ENCODE measurements around the gene TBC1D24.

The TBC1D24 gene

DNA sequence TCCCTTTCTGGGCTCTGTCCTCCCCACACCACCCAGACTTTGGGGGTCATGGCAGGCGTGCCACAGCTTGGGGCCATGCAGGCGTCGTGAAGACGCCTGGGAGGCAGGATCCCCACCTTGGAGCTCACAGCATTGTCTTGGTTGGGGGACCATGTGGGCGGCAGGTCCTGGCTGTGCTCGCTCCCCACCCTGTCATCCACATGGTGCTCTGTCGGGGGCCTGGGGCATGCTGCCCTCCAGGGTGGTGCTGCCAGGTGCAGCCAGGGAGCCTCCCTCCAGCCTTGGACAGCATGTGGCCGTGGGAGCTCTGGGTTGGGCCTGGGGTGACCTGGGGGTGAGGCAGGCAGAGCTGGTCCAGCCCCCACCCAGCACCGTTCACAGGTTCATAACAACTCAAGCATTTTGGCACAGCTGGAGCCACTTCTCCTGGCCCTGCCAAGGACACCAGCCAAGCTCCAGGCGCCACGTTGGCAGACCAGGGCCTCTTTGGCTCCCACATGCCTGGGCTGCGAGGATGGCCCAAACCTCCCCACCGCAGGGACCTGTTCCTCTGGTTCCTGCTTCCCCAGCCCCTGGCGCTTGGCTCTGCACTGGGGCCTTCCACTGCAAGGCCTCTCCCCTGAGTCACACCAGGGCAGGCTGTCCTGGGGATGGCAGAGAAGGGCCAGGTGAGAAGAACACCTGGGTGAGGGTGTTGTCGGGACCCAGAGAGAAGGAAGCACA is 23.8 kb downstream of the TBC1D24 start:
- DNase-seq (ENCODE audit: low spot score), result no peak
- FAIRE-seq, result no peak

DNA sequence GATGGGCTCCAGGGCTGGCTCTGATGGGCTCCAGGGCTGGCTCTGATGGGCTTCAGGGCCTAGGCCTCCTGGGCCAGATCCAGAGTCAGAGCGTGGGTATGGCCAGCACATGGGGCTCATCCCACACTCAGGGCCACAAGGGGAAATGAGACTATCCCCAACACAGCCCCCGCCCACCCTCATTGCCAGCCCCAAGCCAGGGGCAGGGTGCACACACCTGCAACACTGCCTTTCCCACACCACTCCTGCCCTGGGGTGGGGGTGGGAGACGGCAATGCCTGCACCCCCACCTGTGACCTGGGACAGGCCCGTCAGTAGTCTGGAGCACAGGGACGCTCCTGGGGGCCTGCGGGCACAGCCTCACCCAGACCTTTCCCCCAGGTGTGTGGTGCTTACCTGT is 24.5 kb downstream of the TBC1D24 start:
- FAIRE-seq, result no peak
- DNase-seq (ENCODE audit: low spot score), result no peak

DNA sequence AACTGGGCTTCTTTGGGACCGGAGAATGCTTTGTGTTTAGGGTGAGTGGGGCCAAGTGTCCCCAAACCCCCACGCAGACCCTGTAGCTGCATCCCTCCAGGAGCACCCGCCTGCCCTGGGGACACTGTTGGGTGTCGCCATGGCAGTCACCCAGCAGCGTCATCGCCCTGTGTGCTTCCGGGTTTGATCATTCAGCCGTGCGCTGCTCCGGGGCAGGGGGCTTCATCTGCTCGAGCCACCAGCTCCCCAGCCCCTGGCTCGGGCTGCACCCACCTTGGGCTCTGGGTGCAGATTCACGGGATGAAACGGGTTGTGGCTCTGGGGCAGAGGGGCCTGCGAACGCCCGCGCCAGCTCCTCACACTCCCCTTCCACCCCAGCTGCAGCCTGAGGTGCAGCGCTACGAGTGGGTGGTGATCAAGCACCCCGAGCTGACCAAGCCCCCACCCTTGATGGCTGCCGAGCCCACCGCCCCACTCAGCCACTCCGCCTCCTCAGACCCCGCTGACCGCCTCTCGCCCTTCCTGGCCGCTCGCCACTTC is 25.0 kb downstream of the TBC1D24 start:
- FAIRE-seq, result no peak

DNA sequence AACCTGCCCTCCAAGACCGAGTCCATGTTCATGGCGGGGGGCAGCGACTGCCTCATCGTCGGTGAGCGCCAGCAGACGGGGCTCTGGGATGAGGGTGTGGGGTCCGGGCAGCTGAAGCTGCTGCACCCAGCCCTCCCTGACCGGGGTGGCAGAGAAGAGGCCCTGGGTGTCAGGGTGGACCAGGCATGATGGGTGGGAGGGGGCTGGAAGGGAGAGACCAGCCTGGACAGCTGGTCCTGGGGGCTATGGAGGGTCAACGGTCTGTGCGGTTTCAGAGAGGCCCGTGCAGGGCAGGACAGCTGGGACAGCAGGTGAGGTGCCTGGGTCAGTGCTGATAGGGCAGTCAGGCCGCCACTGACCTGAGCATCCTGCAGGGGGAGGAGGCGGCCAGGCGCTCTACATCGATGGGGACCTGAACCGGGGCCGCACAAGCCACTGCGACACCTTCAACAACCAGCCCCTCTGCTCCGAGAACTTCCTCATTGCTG is 25.5 kb downstream of the TBC1D24 start:
- FAIRE-seq, result no peak
- no peak for DNase-seq (ENCODE audit: low spot score)

More for the DNA sequence above, 25.0 kb downstream of the TBC1D24 start:
- no peak for DNase-seq (ENCODE audit: low spot score)

DNA sequence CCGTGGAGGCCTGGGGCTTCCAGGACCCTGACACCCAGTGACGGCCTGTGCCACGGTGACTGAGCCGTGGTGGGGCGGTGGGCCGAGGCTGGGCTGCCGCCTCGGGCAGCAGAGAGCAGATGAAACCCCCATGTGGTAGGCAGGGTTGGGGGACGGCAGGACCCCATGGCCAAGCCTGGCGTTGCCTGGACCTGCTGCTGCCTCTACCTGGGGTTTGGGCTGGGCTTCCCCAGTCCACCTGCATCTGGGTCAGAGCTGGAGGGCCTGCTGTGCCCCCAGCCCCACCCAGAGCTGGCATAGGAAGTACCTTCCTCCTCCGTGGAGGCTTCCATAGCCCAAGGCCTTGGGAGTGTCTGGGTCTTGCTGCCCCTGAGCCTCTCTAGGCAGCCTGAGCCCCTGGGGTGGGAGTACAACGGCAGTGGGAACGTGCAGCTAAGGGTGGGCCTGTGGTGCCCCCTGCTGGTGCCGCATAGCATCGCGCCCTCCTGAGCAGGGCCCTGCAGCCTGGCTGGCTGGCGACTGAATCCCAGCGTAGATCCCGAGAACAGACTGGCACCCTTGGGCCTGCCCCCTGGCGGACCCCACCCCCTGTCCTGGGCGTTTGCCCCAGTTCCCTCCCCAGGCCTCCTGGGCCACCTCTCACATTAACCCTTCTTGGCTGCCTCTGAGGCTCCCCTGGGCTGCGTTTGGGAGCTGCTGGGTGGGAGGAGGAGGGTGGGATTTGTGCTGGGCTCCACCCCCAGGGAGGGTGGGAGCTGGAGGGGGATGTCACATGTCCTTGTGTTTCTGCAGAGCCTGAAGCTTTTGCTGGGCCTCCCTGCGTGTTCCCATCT is 26.2 kb downstream of the TBC1D24 start:
- DNase-seq (ENCODE audit: low spot score) (peak; percentile 66), FAIRE-seq (no peak)

DNA sequence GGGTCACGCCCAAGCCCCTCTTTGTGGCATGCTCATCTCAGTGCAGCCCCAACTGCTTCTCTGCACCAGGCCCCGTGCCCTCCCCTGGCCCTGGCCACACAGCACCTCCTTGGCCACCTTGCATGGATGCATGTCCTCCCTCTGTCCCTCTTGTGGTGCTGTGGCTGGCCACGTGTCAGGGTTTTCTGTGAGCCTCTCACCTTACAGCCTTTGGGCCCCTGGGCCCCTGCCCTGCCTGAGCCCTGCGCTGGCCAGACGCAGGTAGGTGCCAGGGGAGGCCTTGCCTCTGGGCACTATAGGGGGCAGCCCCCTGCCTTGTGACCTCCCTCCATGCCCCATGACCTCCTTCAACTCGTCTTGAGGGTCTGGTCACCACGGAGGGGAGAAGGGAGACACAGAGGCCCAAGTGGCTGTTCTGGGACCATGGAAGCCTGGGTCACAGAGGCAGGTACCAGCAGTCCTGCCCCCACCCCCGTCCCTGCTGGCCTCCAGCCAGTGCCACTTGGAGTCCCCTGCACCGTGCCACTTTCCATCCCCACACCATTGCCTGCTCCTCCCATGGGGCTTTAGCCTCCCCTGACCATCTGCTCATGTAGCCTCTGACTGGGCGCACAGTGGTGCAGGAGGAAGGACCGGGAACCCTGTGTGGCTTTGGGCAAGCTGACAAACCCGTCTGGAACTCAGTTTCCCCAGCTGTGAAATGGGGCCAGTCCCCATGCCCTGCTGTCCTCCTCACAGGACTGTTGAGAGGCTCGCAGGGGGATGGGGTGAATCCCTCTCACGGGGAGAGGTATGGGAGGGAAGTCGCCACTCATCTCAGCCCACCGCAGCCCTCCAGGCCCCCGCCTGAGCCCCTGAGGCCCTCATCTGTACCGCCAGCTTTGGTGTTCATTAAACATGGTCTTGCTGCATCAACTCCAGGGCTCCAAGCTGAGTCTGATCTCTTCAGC is 27.3 kb downstream of the TBC1D24 start:
- FAIRE-seq (no peak), DNase-seq (ENCODE audit: low spot score) (no peak)

DNA sequence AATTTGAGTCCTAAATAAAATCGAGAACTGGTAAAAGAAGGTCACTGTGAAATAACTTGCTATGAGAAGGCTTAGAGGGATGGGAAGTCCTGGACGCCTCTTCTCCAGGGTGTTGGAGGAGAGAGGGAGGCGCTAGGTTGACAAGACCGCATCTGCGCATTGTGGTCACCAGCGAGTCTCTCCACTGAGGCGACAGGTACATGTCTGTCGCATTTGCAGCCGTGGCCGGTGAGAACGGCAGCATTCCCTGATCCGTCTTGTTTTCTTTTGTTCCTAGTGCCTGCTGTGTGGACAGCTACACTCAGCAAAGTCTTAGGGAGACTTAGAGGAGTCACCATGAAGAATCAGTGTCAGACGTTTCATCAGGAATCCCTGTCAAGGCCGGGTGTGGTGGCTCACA is 30.8 kb downstream of the TBC1D24 start:
- FAIRE-seq, result no peak
- no peak for DNase-seq (ENCODE audit: low spot score)

DNA sequence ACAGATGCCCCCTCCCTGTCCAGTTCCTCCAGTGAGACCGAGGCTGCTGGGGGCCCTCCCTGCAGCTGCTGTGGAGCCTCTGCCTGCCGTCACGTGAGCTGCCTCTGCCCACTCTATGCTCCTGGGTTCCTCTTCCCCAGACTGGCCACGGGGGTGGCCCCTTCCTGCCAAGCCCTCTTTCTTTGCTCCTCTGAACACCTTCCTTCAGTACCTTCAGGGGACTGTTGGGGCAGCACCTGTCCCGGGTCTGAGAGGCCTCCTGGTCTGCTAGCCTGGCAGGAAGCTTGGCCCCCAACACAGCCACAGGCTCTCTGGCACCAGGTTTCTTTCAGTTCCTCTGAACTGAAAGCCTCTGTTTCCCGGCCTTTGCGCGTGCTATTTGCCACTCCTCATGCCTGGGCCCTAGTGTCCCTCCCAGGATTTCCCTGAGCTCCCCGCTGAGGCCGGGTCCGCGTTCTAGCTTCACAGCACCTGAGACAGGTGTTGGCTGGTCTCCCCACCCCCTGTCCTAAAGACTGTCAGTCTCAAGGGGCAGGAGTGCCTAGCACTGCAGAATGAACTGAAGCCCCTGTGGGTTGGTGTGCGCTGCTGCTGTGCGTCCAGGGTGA is 32.2 kb downstream of the TBC1D24 start:
- DNase-seq (ENCODE audit: low spot score) (no peak), FAIRE-seq (no peak)

DNA sequence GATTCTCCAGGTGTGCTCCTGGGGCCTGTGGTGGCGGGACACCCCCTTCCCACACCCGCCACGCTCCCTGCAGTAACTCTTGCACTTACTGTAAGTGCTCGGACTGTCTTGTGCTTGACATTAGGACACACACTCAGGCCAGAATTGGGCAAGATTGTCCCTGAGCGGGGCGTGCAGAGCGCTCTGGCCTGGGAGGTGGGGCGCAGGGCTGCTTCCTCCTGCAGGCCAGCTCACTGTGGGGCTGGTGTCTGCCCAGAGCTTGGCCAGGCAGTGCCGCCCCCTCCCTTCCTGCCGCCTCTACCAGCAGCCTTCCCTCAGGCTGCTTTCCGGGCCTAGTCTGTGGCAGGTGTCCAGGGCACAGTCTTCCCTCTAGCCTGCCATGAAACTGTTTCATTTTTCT is 32.7 kb downstream of the TBC1D24 start:
- DNase-seq (ENCODE audit: low spot score) (no peak), FAIRE-seq (no peak)

DNA sequence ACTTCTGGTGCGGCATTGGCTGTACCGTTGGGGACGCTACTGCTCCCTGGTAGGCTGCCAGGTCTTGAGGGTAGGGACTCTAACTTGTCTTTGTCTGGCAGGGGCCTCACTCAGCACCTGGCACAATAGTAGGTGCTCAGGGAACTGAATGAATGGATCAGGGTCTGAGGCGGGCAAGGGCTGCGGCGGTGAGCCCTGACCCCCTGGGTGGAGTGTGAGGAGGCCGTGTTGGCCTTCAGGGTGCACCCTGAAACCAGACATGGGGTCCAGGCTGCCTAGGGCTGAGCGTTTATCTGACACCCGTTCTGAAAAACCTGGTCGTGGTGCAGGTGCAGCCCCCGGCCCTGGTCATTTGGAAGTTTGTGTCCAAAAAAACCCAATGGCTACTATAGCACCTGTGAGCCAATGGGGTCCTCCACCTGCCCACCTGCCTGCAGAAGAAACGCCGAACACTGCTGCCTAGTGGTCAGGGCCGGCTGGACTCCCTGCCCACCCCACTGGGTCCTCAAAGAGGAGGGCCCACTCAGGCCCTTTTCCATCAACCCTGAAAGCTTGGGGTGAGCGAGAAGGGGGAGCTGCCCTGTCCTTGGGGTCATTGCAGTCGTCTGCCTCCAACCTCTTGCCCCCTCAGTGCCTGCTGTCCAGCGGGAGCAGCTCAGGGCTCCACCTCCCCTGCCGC is 33.9 kb downstream of the TBC1D24 start:
- DNase-seq (ENCODE audit: low spot score), result no peak
- FAIRE-seq, result no peak

DNA sequence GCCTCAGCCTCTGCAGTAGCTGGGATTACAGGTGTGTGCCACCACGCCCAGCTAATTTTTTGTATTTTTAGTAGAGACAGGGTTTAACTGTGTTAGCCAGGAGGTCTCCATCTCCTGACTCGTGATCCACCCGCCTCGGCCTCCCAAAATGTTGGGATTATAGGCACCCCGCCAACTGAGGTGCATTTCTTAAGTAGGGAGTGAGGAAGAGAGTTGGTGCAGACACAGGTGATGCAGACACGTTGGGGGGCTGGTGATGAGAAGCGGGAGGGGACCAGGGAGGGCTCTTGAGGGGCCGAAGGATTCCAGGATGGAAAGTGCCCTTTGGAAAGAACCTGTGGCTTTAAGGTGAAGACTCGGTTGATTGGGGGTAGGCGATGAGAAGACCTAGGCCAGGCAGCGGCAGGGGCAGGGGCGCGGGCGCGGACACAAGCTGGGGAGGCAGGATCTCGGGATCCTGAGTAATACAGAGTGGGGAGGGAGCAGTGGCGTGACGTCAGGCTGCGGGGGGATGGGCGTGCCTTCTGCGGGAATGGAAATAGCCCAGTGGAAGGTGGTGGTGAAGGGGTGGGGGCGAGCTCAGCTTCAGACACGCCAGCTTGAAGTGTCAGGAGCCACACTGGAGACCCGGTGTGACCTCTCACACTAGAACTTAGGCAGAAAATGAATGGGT is 36.3 kb downstream of the TBC1D24 start:
- FAIRE-seq (no peak), DNase-seq (ENCODE audit: low spot score) (no peak)

DNA sequence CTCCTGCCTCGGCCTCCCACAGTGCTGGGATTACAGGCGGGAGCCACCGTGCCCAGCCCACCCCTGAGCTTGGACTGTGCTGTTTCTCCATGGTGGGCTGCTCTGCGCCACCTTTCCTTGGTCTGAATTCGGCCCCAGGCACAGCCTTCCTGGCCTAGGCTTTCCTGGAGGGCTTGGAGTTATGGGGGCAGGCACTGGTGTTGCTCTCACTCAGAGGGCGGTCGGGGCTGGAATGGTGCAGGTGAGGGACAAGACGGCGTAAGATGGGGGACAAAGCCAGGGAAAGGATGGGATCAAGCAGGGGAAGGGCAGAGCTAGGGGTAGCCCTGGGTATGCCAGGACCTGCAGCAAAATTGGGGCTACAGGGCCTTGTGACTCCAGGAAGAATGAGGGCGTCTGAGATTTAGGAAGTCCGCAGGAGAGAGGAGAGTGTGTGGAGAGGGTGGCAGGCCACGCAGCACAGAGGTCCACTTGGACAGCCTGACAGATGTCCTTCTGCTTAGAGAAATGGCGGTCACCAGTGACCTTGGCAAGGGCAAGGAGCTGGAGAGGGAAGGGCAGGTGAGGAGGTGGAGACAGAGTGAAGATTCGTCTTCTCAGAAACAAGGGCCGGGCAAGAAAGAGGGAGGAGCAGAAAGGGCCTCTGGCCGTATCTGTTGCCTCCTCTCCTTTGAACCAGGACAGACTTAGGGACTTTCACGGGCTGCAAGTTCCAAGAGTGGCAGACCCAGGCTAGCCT is 37.2 kb downstream of the TBC1D24 start:
- FAIRE-seq, result no peak

DNA sequence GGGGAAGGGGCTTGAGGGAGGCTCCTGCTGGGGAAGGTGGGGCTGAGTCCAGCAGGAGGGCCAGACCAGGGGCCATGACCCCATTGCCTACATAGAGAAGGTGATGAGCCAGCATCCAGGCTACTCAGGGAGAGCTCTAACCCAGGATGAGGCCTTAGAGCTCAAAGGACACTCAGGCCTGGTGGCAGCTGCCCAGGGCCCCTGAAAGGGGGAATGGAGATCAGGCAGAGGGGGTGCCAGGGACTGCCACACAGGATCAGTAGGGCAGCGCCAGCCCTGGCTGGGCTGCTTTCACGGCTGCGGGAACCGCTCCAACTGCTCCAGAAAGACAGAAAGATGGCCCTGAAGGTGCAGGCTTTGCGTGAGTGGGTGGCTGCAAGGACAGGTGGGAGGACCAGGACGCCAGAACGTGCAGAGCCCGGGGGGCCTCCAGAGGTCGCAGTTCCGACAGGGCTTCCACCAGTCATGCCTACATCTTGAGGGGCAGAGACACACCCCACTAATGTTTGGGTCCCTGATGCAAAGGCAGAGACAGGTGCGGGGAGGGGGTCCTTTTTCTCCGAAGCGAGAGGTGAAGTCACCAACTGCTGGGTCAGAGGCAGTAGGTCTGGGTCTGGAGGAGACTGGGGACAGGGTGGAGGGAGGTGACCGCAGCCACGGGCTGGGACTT is 37.9 kb downstream of the TBC1D24 start:
- no peak for DNase-seq (ENCODE audit: low spot score)

More for the DNA sequence above, 37.2 kb downstream of the TBC1D24 start:
- DNase-seq (ENCODE audit: low spot score), result no peak

DNA sequence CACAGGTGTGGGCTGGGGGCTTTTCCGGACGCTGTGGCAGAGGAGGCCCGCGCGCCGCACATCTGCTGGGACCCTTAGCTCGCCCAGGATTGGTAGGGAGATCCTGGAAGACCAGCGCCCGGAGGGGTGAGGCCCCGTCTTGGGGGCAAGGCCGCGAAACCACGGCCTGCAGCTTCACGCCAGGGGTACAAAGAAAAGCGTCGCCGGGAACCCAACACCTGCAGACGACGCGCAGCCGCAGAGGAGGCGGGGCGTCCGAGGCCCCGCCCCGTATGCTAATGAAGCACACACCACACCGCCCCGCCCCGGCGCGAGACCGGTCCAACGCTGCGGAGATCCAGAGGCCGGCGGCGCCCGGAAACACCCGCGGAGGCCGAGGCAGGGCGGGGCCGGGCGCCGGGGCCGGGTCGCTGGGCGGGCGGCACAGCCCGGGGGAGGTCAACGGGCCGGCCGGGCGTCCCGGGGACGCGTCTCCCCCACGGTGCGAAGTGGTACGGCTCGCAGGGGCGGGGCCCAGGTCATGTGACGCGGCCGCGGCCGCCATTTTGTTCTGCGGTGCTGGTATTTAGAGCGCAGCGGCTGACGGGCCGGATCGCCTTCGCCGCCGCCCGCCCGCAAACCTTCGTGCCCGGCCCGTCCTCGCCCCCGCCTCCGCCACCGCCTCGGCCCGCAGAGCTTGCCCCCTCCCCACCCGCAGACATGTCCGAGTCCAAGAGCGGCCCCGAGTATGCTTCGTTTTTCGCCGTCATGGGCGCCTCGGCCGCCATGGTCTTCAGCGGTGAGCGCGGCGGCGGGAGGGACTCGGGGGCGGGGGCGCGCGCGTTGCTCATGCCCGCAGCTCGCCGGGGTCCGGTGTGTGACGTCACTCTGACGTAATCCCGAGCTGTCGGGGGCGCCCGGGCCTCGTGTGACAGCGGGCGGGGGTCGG is 38.7 kb downstream of the TBC1D24 start, which contains the start of gene ATP6V0C:
Gene ATP6V0C, plus strand, starts transcription at position 548 of the 928 bp plus-strand sequence. Its CDS starts 152 bp downstream, at position 700.
- no peak for FAIRE-seq
- DNase-seq (ENCODE audit: low spot score), result peak; percentile 81

More for the DNA sequence above, 37.9 kb downstream of the TBC1D24 start:
- no peak for FAIRE-seq

DNA sequence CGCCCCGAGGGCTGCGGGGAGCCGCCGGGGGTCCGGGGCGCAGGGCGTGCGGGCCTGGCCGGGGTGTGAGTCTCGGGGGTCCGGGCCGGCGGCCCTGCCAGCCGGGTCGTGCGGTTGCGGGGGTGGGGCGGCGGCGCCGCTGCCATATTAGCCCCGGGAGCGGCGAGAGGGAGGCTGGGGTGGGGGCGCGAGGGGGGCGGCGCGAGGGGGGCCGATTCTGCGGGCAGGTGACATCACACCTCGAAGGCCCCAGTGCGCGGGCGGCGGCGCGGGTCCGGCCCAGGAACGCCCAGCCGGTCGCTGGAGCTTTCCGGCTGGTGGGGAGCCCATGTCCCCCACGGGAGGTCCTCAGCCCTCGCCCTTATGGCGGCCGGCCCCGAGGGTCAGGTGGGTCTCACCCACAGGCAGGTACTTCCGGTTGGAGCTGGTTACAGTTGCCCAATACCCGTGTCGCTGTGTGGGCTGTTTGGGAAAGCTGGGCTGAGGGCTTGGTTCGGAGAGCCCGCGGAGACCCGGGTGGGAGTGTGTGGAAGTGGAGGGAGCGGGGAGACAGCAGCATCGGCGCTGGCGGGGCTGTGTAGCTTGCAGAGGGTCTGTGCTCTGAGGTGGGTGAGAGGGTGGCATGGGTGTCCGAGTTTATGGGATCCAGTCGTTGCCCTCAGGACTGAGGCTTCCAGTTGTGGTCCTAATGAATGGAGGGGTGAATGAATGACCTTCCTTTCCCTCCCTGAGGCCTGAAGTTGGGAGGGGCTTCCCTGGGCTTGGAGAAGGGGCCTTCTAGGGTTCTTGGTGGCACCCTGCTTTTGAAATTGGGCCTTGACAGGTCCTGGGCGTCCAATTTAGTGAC is 39.6 kb downstream of the TBC1D24 start:
- DNase-seq (ENCODE audit: low spot score) (no peak), FAIRE-seq (no peak)

DNA sequence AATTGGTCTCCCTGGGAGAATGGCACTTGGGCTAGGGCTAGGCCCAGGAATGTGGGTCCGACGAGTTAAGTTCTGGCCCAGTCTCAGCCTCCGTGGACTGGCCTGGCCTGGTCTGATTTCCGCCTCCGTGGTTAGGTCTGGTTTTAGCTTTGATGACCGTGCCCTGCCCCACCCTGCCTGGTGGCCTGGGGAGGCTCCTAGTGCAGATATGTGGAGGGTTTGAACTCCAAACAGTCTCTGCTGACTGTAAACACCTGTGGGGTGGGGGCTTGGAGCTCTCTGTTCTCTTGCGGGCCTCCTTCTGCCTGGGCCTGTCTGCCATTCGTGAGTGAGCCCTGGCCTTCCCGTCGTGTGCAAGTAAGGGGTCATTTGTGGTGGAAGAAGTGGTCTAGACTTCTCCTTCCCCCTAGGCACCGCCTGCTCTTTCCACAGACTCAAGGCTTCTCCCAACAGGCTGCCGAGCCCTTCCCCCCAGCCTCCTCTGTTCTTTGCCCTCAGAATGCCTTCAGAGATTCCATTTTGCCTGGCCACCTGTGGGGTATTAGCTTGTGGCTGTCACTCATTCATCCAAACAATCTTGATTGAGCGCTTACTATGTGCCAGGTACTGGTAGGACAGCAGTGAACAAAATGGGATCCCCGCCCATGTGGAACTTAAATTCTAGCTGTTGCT is 40.4 kb downstream of the TBC1D24 start:
- DNase-seq (ENCODE audit: low spot score) (no peak), FAIRE-seq (no peak)

All from RCC 7860 (cell line).